ENCODE results near the gene MBOAT7. TPM values are rescaled to one million over a fixed set of nuclear protein-coding genes. Genes with fewer than 3 reads are reported as not detected.
"Not testable (repeated sequence)": the region's sequence is repeated elsewhere in the genome, so short reads cannot be mapped to it uniquely, and the experiment has no call there.

Gene MBOAT7
- total RNA-seq, 1 donor from 2014 or later: 12.2 TPM

- H3K4me1 ChIP-seq: peaks cover 77% of the 10 kb centered on the region
- H3K4me3 ChIP-seq: no peak overlapping the region
- H3K36me3 ChIP-seq: peaks cover 47% of the 10 kb centered on the region
- H3K27me3 ChIP-seq (ENCODE audit: low read depth): no peaks in the 10 kb centered on the region
- no peak for DNase-seq
- H3K27ac ChIP-seq (replicated peaks): peak overlapping the region; percentile 79
- no peak for TF ChIP-seq CTCF (IDR thresholded peaks at IDR 0.05; ENCODE audit: borderline replicate concordance)
- no peaks in the 10 kb centered on the region for H3K9me3 ChIP-seq (replicated peaks)
- intact Hi-C loops (cut with micrococcal nuclease): no loop called here
Measured at GRCh38 chr19:54208784-54209057, 19.3 kb upstream of the MBOAT7 start.

GRCh38 chr19:54207983-54208783 lies 18.8 kb upstream of the MBOAT7 start:
- intact Hi-C loops (cut with micrococcal nuclease): no loop called here
- Histone ChIP-seq H3K27ac (replicated peaks) (peak overlapping the region; percentile 79), H3K36me3 (peaks cover 52% of the 10 kb centered on the region), H3K4me3 (no peak overlapping the region), H3K9me3 (replicated peaks) (no peaks in the 10 kb centered on the region), H3K4me1 (peaks cover 82% of the 10 kb centered on the region), H3K27me3 (ENCODE audit: low read depth) (no peaks in the 10 kb centered on the region)
- DNase-seq: peak; percentile 52
- no peak for TF ChIP-seq CTCF (IDR thresholded peaks at IDR 0.05; ENCODE audit: borderline replicate concordance)

- Histone ChIP-seq H3K4me1 (peaks cover 88% of the 10 kb centered on the region), H3K27ac (replicated peaks) (peak overlapping the region; percentile 62), H3K36me3 (peaks cover 58% of the 10 kb centered on the region), H3K9me3 (replicated peaks) (no peaks in the 10 kb centered on the region), H3K4me3 (no peak overlapping the region), H3K27me3 (ENCODE audit: low read depth) (no peaks in the 10 kb centered on the region)
- intact Hi-C loops (cut with micrococcal nuclease): no loop called here
- DNase-seq: no peak
- TF ChIP-seq CTCF (IDR thresholded peaks at IDR 0.05; ENCODE audit: borderline replicate concordance): no peak
Measured at GRCh38 chr19:54207676-54207982, 18.2 kb upstream of the MBOAT7 start.

- H3K9me3 ChIP-seq (replicated peaks); DNase-seq; intact Hi-C loops (cut with micrococcal nuclease); H3K27me3 ChIP-seq (ENCODE audit: low read depth): not testable (repeated sequence)
- Histone ChIP-seq H3K4me1 (peaks cover 92% of the 10 kb centered on the region), H3K36me3 (peaks cover 62% of the 10 kb centered on the region), H3K4me3 (peak overlapping the region; percentile 6), H3K27ac (replicated peaks) (peak overlapping the region; percentile 62)
Measured at GRCh38 chr19:54207193-54207592, 17.8 kb upstream of the MBOAT7 start.

GRCh38 chr19:54206831-54207177 lies 17.4 kb upstream of the MBOAT7 start:
- TF ChIP-seq CTCF (IDR thresholded peaks at IDR 0.05; ENCODE audit: borderline replicate concordance): no peak
- Histone ChIP-seq H3K4me3 (peak overlapping the region; percentile 6), H3K27me3 (ENCODE audit: low read depth) (no peaks in the 10 kb centered on the region)

GRCh38 chr19:54206030-54206830 lies 16.9 kb upstream of the MBOAT7 start:
- peaks cover 71% of the 10 kb centered on the region for H3K36me3 ChIP-seq
- no peak for DNase-seq
- H3K27ac ChIP-seq (replicated peaks): peak overlapping the region; percentile 62
- peaks cover 100% of the 10 kb centered on the region for H3K4me1 ChIP-seq
- no peaks in the 10 kb centered on the region for H3K9me3 ChIP-seq (replicated peaks)
- peak overlapping the region; percentile 6 for H3K4me3 ChIP-seq
- no peak for TF ChIP-seq CTCF (IDR thresholded peaks at IDR 0.05; ENCODE audit: borderline replicate concordance)
- intact Hi-C loops (cut with micrococcal nuclease): no loop called here
- H3K27me3 ChIP-seq (ENCODE audit: low read depth): no peaks in the 10 kb centered on the region

More at GRCh38 chr19:54206831-54207177, 17.4 kb upstream of the MBOAT7 start:
- Histone ChIP-seq H3K36me3 (peaks cover 65% of the 10 kb centered on the region), H3K4me1 (peaks cover 96% of the 10 kb centered on the region), H3K27ac (replicated peaks) (peak overlapping the region; percentile 62), H3K9me3 (replicated peaks) (no peaks in the 10 kb centered on the region)
- intact Hi-C loops (cut with micrococcal nuclease): no loop called here
- DNase-seq: no peak
